ENCODE results near the gene NIT1. TPM values are rescaled to one million over a fixed set of nuclear protein-coding genes. Genes with fewer than 3 reads are reported as not detected.
A peak's percentile ranks its signal among the peaks of the same experiment; 100 is the strongest.
"Not testable (repeated sequence)": the region's sequence is repeated elsewhere in the genome, so short reads cannot be mapped to it uniquely, and the experiment has no call there.

NIT1 gene
- total and polyA plus RNA-seq, 11 donors = 25.8 to 42.7 (median 34.3) TPM

GRCh38 chr1:161114556-161114955 lies 3.3 kb upstream of the NIT1 start:
- ATAC-seq (no peak), DNase-seq (no peak)
- intact Hi-C loops (cut with DNase I) = no loop called here
- peaks cover 5 to 74% (median 46%) of the 10 kb centered on the region in 12 donors for H3K4me1 ChIP-seq
- H3K36me3 ChIP-seq = peaks cover 0 to 27% (median 5%) of the 10 kb centered on the region in 9 donors
- H3K4me3 ChIP-seq = no peak overlapping the region
- WGBS, 4 donors = 81 to 91% (median 86%) methylated on average over 2 of the region's 2 CpGs
- H3K9me3 ChIP-seq = no peaks in the 10 kb centered on the region
- no peak overlapping the region for H3K27ac ChIP-seq
- no peak for TF ChIP-seq POLR2A (IDR thresholded peaks at IDR 0.05)
- TF ChIP-seq, protein P1, sequence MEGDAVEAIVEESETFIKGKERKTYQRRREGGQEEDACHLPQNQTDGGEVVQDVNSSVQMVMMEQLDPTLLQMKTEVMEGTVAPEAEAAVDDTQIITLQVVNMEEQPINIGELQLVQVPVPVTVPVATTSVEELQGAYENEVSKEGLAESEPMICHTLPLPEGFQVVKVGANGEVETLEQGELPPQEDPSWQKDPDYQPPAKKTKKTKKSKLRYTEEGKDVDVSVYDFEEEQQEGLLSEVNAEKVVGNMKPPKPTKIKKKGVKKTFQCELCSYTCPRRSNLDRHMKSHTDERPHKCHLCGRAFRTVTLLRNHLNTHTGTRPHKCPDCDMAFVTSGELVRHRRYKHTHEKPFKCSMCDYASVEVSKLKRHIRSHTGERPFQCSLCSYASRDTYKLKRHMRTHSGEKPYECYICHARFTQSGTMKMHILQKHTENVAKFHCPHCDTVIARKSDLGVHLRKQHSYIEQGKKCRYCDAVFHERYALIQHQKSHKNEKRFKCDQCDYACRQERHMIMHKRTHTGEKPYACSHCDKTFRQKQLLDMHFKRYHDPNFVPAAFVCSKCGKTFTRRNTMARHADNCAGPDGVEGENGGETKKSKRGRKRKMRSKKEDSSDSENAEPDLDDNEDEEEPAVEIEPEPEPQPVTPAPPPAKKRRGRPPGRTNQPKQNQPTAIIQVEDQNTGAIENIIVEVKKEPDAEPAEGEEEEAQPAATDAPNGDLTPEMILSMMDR (IDR thresholded peaks at IDR 0.05) = no peak
- H3K27me3 ChIP-seq = no peaks in the 10 kb centered on the region

DNA sequence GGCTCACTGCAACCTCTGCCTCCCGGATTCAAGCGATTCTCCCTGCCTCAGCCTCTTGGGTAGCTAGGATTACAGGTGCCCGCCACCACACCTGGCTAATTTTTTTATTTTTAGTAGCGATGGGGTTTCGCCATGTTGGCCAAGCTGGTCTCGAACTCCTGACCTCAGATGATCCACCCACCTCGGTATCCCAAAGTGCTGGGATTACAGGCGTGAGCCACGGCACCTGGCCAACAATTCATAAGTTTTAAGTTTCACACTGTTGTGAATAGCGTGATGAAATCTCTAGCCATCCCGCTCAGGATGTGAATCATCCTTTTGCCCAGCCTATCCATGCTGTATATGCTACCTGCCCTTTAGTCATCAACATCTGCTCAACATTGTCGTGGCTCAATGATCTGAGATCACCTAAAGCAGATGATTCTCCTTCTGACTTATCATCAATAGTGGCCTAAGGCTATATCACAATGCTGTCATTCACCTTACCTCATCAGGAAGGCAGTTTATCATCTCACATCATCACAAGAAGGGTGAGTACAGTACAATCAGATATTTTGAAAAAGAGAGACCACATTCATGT lies 2.7 kb upstream of the NIT1 start:
- 91 to 94% (median 92%) methylated on average over 12 of the region's 12 CpGs for WGBS, 4 donors
- DNase-seq (no peak), ATAC-seq (no peak)
- H3K27ac ChIP-seq = no peak overlapping the region
- peaks cover 5 to 80% (median 51%) of the 10 kb centered on the region in 12 donors for H3K4me1 ChIP-seq
- no peak for TF ChIP-seq POLR2A (IDR thresholded peaks at IDR 0.05)
- TF ChIP-seq, protein P1 (IDR thresholded peaks at IDR 0.05) = no peak
- no peaks in the 10 kb centered on the region for H3K9me3 ChIP-seq
- H3K36me3 ChIP-seq = peaks cover 0 to 30% (median 5%) of the 10 kb centered on the region in 9 donors
- intact Hi-C loops (cut with DNase I) = no loop called here
- no peak overlapping the region for H3K4me3 ChIP-seq
- H3K27me3 ChIP-seq = no peaks in the 10 kb centered on the region

DNA sequence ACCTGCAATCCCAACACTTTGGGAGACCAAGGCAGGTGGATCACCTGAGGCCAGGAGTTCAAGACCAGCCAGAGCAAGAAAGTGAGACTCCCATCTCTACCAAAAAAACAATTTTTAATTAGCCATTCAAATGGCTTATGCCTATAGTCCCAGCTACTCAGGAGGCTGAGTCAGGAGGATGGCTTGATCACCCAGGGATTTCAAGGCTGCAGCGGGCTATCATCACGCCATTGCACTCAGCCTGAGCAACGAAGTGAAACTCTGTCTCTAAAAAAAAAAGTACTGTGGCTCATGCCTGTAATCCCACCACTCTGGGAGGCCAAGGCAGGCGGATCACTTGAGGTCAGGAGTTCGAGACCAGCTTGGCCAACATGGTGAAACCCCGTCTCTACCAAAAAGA lies 1.9 kb upstream of the NIT1 start:
- H3K9me3 ChIP-seq; DNase-seq; H3K27ac ChIP-seq; H3K27me3 ChIP-seq; ATAC-seq; intact Hi-C loops (cut with DNase I): not testable (repeated sequence)
- WGBS, 4 donors = 89 to 91% (median 90%) methylated on average over 6 of the region's 6 CpGs
- Histone ChIP-seq H3K4me3 (peak overlapping the region in 1 of 12 donors; percentile 91), H3K36me3 (peaks cover 0 to 36% (median 13%) of the 10 kb centered on the region in 9 donors), H3K4me1 (peaks cover 5 to 87% (median 51%) of the 10 kb centered on the region in 12 donors)

DNA sequence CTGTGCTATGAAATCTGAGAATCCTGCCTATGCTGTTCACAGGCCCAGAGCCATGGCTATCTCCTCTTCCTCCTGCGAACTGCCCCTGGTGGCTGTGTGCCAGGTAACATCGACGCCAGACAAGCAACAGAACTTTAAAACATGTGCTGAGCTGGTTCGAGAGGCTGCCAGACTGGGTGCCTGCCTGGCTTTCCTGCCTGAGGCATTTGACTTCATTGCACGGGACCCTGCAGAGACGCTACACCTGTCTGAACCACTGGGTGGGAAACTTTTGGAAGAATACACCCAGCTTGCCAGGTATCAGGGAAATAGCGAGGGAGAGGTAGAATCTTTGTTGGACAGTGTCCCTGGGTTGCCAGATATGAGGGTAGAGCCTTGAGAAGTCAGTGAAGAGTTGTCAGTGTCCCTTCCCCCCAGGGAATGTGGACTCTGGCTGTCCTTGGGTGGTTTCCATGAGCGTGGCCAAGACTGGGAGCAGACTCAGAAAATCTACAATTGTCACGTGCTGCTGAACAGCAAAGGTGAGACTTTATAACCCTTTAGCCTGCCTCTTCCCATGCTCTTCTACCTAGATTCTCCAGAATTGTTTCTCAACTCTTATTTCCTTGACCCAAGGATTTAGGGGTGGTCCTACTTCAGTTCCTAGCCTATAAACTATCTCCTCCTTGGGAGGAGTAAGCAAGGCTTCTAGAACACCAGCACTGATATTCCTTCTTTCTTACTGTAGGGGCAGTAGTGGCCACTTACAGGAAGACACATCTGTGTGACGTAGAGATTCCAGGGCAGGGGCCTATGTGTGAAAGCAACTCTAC lies 1.4 kb downstream of the NIT1 start:
- peak in 3 of 4 donors; percentile 21 to 35 (median 33) for ATAC-seq
- TF ChIP-seq, protein P1 (IDR thresholded peaks at IDR 0.05) = peak in 8 of 12 donors; percentile 8 to 40 (median 28)
- TF ChIP-seq POLR2A (IDR thresholded peaks at IDR 0.05) = no peak
- peak; percentile 60 to 77 (median 69) for DNase-seq
- H3K36me3 ChIP-seq = peaks cover 0 to 61% (median 46%) of the 10 kb centered on the region in 9 donors
- peak overlapping the region in 11 of 12 donors; percentile 77 to 97 (median 92) for H3K27ac ChIP-seq
- intact Hi-C loops (cut with DNase I) = loop anchor here in 2 of 10 donors (2.0 kb wide), 1 partner anchor 14 kb away; the partner anchor contains the start of gene DEDD (in 2 of the 2)
- H3K4me3 ChIP-seq = peak overlapping the region in 10 of 12 donors; percentile 85 to 100 (median 96)
- WGBS, 4 donors = 28 to 41% (median 32%) methylated on average over 10 of the region's 10 CpGs
- peaks cover 5 to 73% (median 38%) of the 10 kb centered on the region in 12 donors for H3K4me1 ChIP-seq
- no peaks in the 10 kb centered on the region for H3K27me3 ChIP-seq
- H3K9me3 ChIP-seq = no peaks in the 10 kb centered on the region
